Endothelial cell of umbilical vein (primary cell): ENCODE results near the gene MST1. TPM values are rescaled to one million over a fixed set of nuclear protein-coding genes. Genes with fewer than 3 reads are reported as not detected.

Source experiments
- BruUV-seq: library from RNA; stranded (reverse); fragments of 400-500 nt; replicated peaks from 2 replicates; lab custom pipeline; 2021; lab: Mats Ljungman, UMichigan
- CTCF ChIA-PET: fragments of 300-600, 350-600 bp; sonication (Branson Sonifier 250); formaldehyde crosslinking; loops from one replicate; lab custom pipeline; 2021; ENCODE audit warnings: antibody characterized with exemption, inconsistent platforms; lab: Charles Lee
- POLR2A ChIA-PET: fragments of 300-600, 350-600 bp; sonication (Branson Sonifier 250); formaldehyde crosslinking; loops from one replicate; lab custom pipeline; 2021; ENCODE audit warnings: antibody characterized with exemption, inconsistent platforms; lab: Charles Lee
- DNase-seq: peaks from one replicate; pipeline ENCODE4 v3.0.0-alpha.2; 2011; ENCODE audit warnings: low read depth, low spot score
- FAIRE-seq: peaks from 2 replicates; lab custom pipeline; 2011; peaks lifted over from hg19 to GRCh38; lab: Jason Lieb, UNC
- H2AFZ ChIP-seq: 2 replicates; pipeline ENCODE4 v1.6.0; 2012; ENCODE audit warnings: low read depth, low read length, control low read depth, inconsistent platforms
- H3K27ac ChIP-seq: 2 replicates; pipeline ENCODE4 v1.5.1; 2011; ENCODE audit warnings: low read depth, mild to moderate bottlenecking, control low read depth, low read length, moderate library complexity; ENCODE audit not compliant: insufficient read depth
- H3K27me3 ChIP-seq, 2 experiments: 2 replicates each; pipeline versions ENCODE4 v1.6.0 to v1.6.1; 2011; ENCODE audit warnings: low read length in 2 of 2, mixed read lengths in 1 of 2; ENCODE audit not compliant: control insufficient read depth in 2 of 2, insufficient read depth in 2 of 2
- H3K36me3 ChIP-seq, 2 experiments: 2 replicates in 1 of 2; 3 replicates in 1 of 2; pipeline ENCODE4 v1.5.1; 2011; ENCODE audit warnings: low read length in 2 of 2, mild to moderate bottlenecking in 1 of 2, moderate library complexity in 1 of 2; ENCODE audit not compliant: control insufficient read depth in 2 of 2, insufficient read depth in 2 of 2; ENCODE audit errors: extremely low read depth in 1 of 2
- H3K4me1 ChIP-seq: 3 replicates; pipeline ENCODE4 v1.5.1; 2011; ENCODE audit warnings: mild to moderate bottlenecking, low read length; ENCODE audit not compliant: control insufficient read depth, insufficient read depth; ENCODE audit errors: extremely low read depth
- H3K4me2 ChIP-seq: 2 replicates; pipeline ENCODE4 v1.6.1; 2011; ENCODE audit warnings: low read length, control low read depth, mixed read lengths; ENCODE audit not compliant: insufficient read depth
- H3K4me3 ChIP-seq, 3 experiments: fragments of 200-600 bp in 1 of 3; sonication (generic), shearing (Covaris generic) in 1 of 3; replicated peaks in 1 of 3; 2 replicates each; pipeline ENCODE4 v1.5.1; 2011 to 2016; ENCODE audit warnings: control low read depth in 3 of 3, low read length in 3 of 3, mild to moderate bottlenecking in 2 of 3, inconsistent platforms in 1 of 3, low read depth in 1 of 3, moderate library complexity in 1 of 3; ENCODE audit not compliant: insufficient read depth in 1 of 3
- H3K79me2 ChIP-seq: 2 replicates; pipeline ENCODE4 v1.6.0; 2012; ENCODE audit warnings: low read length, inconsistent platforms; ENCODE audit not compliant: control insufficient read depth, insufficient read depth
- H3K9ac ChIP-seq: replicated peaks from 2 replicates; pipeline ENCODE3; 2011; ENCODE audit warnings: low read length, control low read depth; ENCODE audit not compliant: insufficient read depth; ENCODE audit errors: extremely low read depth
- H3K9me1 ChIP-seq: replicated peaks from 3 replicates; pipeline ENCODE4 v1.6.0; 2011; ENCODE audit warnings: mild to moderate bottlenecking, low read length; ENCODE audit not compliant: control insufficient read depth, insufficient read depth; ENCODE audit errors: extremely low read depth
- H3K9me3 ChIP-seq: replicated peaks from 2 replicates; pipeline ENCODE4 v1.5.1; 2012; ENCODE audit warnings: low read length, inconsistent platforms; ENCODE audit not compliant: control insufficient read depth, insufficient read depth
- H4K20me1 ChIP-seq: replicated peaks from 2 replicates; pipeline ENCODE3; 2011; ENCODE audit warnings: mild to moderate bottlenecking, low read length; ENCODE audit not compliant: control insufficient read depth, insufficient read depth; ENCODE audit errors: extremely low read depth
- FOS ChIP-seq: IDR thresholded peaks from 2 replicates; pipeline ENCODE4 v1.6.1; 2011; ENCODE audit warnings: mild to moderate bottlenecking, low read length, moderate library complexity, borderline replicate concordance; ENCODE audit not compliant: insufficient read depth
- GATA2 ChIP-seq: IDR thresholded peaks from 2 replicates; pipeline ENCODE4 v1.7.0; 2011; ENCODE audit warnings: low read depth, mild to moderate bottlenecking, moderate library complexity, mixed read lengths, low read length; ENCODE audit not compliant: insufficient read length, insufficient read depth
- JUN ChIP-seq: IDR thresholded peaks from 2 replicates; pipeline ENCODE4 v1.6.1; 2011; ENCODE audit warnings: borderline replicate concordance, low read depth; ENCODE audit not compliant: insufficient read length, insufficient read depth
- MAX ChIP-seq: IDR thresholded peaks from 2 replicates; pipeline ENCODE4 v1.6.1; 2011; ENCODE audit not compliant: insufficient read depth, insufficient read length
- MYC ChIP-seq: IDR thresholded peaks from one replicate; pipeline ENCODE4 v1.6.1; 2011; ENCODE audit warnings: mild to moderate bottlenecking, low read depth, low read length
- POLR2AphosphoS5 ChIP-seq: IDR thresholded peaks from 2 replicates; pipeline ENCODE4 v1.6.1; 2012; ENCODE audit warnings: low read depth, mild to moderate bottlenecking, control low read depth, low read length, moderate library complexity; ENCODE audit not compliant: insufficient read depth
- dilution Hi-C: fragments of 300-500 bp; cut with MboI; formaldehyde crosslinking; loops from one replicate; pipeline ENCODE4 v1.15.0; 2019; ENCODE audit warnings: low sequenced_read_pairs; ENCODE audit not compliant: extremely low pct_ligation_motif_present
- intact Hi-C: fragments of 100-400 bp; cut with micrococcal nuclease; formaldehyde crosslinking; loops from one replicate; pipeline ENCODE4 v1.10.0; 2022
- polyA plus RNA-seq, 4 experiments: library from polyadenylated mRNA; depleted of rRNA in 3 of 4; stranded (reverse) in 3 of 4; unstranded in 1 of 4; fragments of >200 nt; gene quantifications; 2 replicates each; pipeline versions ENCODE4 v1.2.1 to v1.2.3, GENCODE V29; 2011 to 2012; ENCODE audit warnings: missing spikeins in 1 of 4
- total RNA-seq: library from RNA; stranded (reverse); gene quantifications from 2 replicates; pipeline ENCODE4 v1.2.3, GENCODE V29; 2021
- TF ChIP-seq, protein P1 (sequence below), 2 donors: IDR thresholded peaks; 1 replicate in 1 of 2; 2 replicates in 1 of 2; pipeline ENCODE4 v1.5.1; 2011; ENCODE audit warnings: low read length in 2 of 2, mild to moderate bottlenecking in 2 of 2, moderate library complexity in 2 of 2, control low read depth in 1 of 2, inconsistent platforms in 1 of 2, low read depth in 1 of 2; ENCODE audit not compliant: insufficient read depth in 1 of 2; ENCODE audit errors: extremely low read depth in 1 of 2

MST1 gene
- total and polyA plus RNA-seq, 2 donors (not counting 3 experiments of a cell fraction or from before 2014, with no cell fraction given) = 6.1 to 17.5 TPM

DNA sequence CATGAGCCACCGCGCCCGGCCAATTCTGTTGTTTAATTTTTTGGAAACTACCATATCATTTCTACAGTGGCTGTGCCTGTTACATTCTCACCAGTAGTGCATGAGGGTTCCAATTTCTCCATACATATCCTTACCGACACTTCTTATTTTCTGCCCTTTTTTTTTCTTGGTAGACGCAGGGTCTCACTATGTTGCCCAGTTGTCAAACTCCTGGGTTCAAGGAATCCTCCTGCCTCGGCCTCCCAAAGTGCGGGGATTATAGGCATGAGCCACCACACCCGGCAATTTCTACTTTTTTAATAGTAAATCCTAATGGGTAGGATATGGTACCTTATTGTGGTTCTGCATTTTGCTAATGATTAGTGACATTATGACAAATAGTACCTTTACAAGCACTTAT lies 20.6 kb upstream of the MST1 start:
- no peak overlapping the region for H2AFZ ChIP-seq
- dilution Hi-C loops = no loop called here
- intact Hi-C loops = no loop called here
- ChIA-PET CTCF (no interaction called here), POLR2A (no interaction called here)
- FAIRE-seq = no peak
- DNase-seq = no peak
- H3K9ac ChIP-seq = no peak overlapping the region
- no TSS peak for BruUV-seq
- H3K36me3 ChIP-seq = peaks cover 0 to 5% of the 10 kb centered on the region in 2 experiments
- H4K20me1 ChIP-seq = no peaks in the 10 kb centered on the region
- H3K4me2 ChIP-seq = no peak overlapping the region
- H3K27ac ChIP-seq = no peak overlapping the region
- no peaks in the 10 kb centered on the region for H3K9me3 ChIP-seq
- no peaks in the 10 kb centered on the region for H3K27me3 ChIP-seq
- H3K79me2 ChIP-seq = no peaks in the 10 kb centered on the region
- no peaks in the 10 kb centered on the region for H3K4me1 ChIP-seq
- no peaks in the 10 kb centered on the region for H3K9me1 ChIP-seq
- TF ChIP-seq MAX (no peak), POLR2AphosphoS5 (no peak), JUN (no peak), FOS (no peak), GATA2 (no peak), MYC (no peak)
- TF ChIP-seq, protein P1, sequence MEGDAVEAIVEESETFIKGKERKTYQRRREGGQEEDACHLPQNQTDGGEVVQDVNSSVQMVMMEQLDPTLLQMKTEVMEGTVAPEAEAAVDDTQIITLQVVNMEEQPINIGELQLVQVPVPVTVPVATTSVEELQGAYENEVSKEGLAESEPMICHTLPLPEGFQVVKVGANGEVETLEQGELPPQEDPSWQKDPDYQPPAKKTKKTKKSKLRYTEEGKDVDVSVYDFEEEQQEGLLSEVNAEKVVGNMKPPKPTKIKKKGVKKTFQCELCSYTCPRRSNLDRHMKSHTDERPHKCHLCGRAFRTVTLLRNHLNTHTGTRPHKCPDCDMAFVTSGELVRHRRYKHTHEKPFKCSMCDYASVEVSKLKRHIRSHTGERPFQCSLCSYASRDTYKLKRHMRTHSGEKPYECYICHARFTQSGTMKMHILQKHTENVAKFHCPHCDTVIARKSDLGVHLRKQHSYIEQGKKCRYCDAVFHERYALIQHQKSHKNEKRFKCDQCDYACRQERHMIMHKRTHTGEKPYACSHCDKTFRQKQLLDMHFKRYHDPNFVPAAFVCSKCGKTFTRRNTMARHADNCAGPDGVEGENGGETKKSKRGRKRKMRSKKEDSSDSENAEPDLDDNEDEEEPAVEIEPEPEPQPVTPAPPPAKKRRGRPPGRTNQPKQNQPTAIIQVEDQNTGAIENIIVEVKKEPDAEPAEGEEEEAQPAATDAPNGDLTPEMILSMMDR (IDR thresholded peaks at IDR 0.05; ENCODE audit: extremely low read depth in 1 of 2, insufficient read depth in 1 of 2, low read depth in 1 of 2, low read length in 2 of 2) = no peak
- no peak overlapping the region for H3K4me3 ChIP-seq
